Mammary epithelial cell (primary cell): ENCODE data around the gene TENM4.

ENCODE experiments used
- CTCF ChIP-seq, 2 donors: IDR thresholded peaks in 1 of 2; conservative IDR thresholded peaks in 1 of 2; 2 replicates each; pipeline ENCODE4 v1.5.1; 2011 to 2012; ENCODE audit warnings: inconsistent platforms in 2 of 2, low read length in 2 of 2, mild to moderate bottlenecking in 2 of 2, control low read depth in 1 of 2, low read depth in 1 of 2; ENCODE audit not compliant: insufficient read depth in 1 of 2; ENCODE audit errors: extremely low read depth in 1 of 2
- EZH2 ChIP-seq: IDR thresholded peaks from 2 replicates; pipeline ENCODE4 v1.6.1; 2012; ENCODE audit warnings: low read length, inconsistent platforms, borderline replicate concordance

GRCh38 chr11:79329561-79329960 is 111.3 kb downstream of the TENM4 start:
- no peak for TF ChIP-seq CTCF (conservative IDR thresholded peaks at IDR 0.05 in 1 of 2, IDR thresholded peaks at IDR 0.05 in 1 of 2; ENCODE audit: extremely low read depth in 1 of 2, insufficient read depth in 1 of 2, low read depth in 1 of 2, low read length in 2 of 2)
- TF ChIP-seq EZH2 = no peak
